K562 (cell line): ENCODE results near the gene ANKMY1. TPM values are rescaled to one million over a fixed set of nuclear protein-coding genes. Genes with fewer than 3 reads are reported as not detected.

Source experiments
- ATAC-seq: fragments of 200-7000 bp; cut with Tn5 transposase; 3 replicates; pipeline ENCODE4 v1.9.1; 2020; ENCODE audit warnings: moderate library complexity
- BruUV-seq: library from RNA; stranded (reverse); fragments of 400-500 nt; replicated peaks from 2 replicates; lab custom pipeline; 2021; lab: Mats Ljungman, UMichigan
- CTCF ChIA-PET: fragments of 300-600 bp; formaldehyde crosslinking; extraction: SDS; loops from one replicate; lab custom pipeline; 2021; ENCODE audit warnings: low intra/inter-chr PET ratio; lab: Yijun Ruan, JAX
- POLR2A ChIA-PET: fragments of 300-600, 350-650 bp; sonication (Branson Sonifier 250); formaldehyde crosslinking; extraction: SDS; loops from one replicate; lab custom pipeline; 2021; ENCODE audit warnings: antibody characterized with exemption, inconsistent platforms; lab: Yijun Ruan, JAX
- DNase-seq, 4 experiments: peaks; one replicate each; pipeline versions ENCODE4 v3.0.0 to v3.0.0-alpha.2; 2011 to 2018; ENCODE audit warnings: low spot score in 3 of 4, mixed read lengths in 3 of 4; ENCODE audit errors: extremely low read depth in 1 of 4
- FAIRE-seq: peaks from 2 replicates; lab custom pipeline; 2011; peaks lifted over from hg19 to GRCh38; lab: Jason Lieb, UNC
- H2AFZ ChIP-seq: 2 replicates; pipeline ENCODE4 v1.6.0; 2011; ENCODE audit warnings: low read depth, low read length, control low read depth, inconsistent platforms
- H3K27ac ChIP-seq: fragments of 200-600 bp; 3 replicates; pipeline ENCODE4 v1.8.0; 2011; ENCODE audit warnings: low read depth, mild to moderate bottlenecking, control low read depth, inconsistent platforms, low read length, moderate library complexity, mixed read lengths; ENCODE audit errors: extremely low read depth
- H3K27me3 ChIP-seq, 2 experiments: fragments of 300-600 bp in 1 of 2; 2 replicates in 1 of 2; 3 replicates in 1 of 2; pipeline versions ENCODE4 v1.6.0 to v1.8.0; 2011; ENCODE audit warnings: inconsistent platforms in 2 of 2, low read length in 2 of 2, mild to moderate bottlenecking in 1 of 2, mixed read lengths in 1 of 2, moderate library complexity in 1 of 2; ENCODE audit not compliant: control insufficient read depth in 2 of 2, insufficient read depth in 2 of 2
- H3K36me3 ChIP-seq: fragments of 300-600 bp; 3 replicates; pipeline ENCODE4 v1.8.0; 2011; ENCODE audit warnings: mild to moderate bottlenecking, low read length, inconsistent platforms; ENCODE audit not compliant: control insufficient read depth, insufficient read depth
- H3K4me1 ChIP-seq, 2 experiments: fragments of 200-600 bp in 1 of 2; replicated peaks in 1 of 2; 2 replicates in 1 of 2; 3 replicates in 1 of 2; pipeline versions ENCODE4 v1.5.1 to v1.8.0; 2011; ENCODE audit warnings: inconsistent platforms in 2 of 2, low read length in 2 of 2, mild to moderate bottlenecking in 1 of 2, mixed read lengths in 1 of 2, moderate library complexity in 1 of 2; ENCODE audit not compliant: control insufficient read depth in 2 of 2, insufficient read depth in 2 of 2
- H3K4me2 ChIP-seq: 2 replicates; pipeline ENCODE4 v1.6.1; 2011; ENCODE audit warnings: low read length, control low read depth, inconsistent platforms, mixed read lengths; ENCODE audit not compliant: insufficient read depth
- H3K4me3 ChIP-seq: fragments of 200-600 bp; sonication (generic), shearing (Covaris generic); 2 replicates; pipeline ENCODE4 v1.5.1; 2016; ENCODE audit warnings: control low read depth, inconsistent platforms
- H3K79me2 ChIP-seq: fragments of 200-600 bp; 3 replicates; pipeline ENCODE4 v1.8.0; 2011; ENCODE audit warnings: low read length, inconsistent platforms; ENCODE audit not compliant: control insufficient read depth, insufficient read depth
- H3K9ac ChIP-seq, 2 experiments: 2 replicates each; pipeline versions ENCODE4 v1.6.0 to v1.6.1; 2011; ENCODE audit warnings: low read depth in 2 of 2, low read length in 2 of 2, control low read depth in 1 of 2, inconsistent platforms in 1 of 2, mild to moderate bottlenecking in 1 of 2, mixed read lengths in 1 of 2; ENCODE audit not compliant: insufficient read depth in 1 of 2
- H3K9me1 ChIP-seq: one replicate; pipeline ENCODE4 v1.6.0; 2011; ENCODE audit warnings: inconsistent platforms, mild to moderate bottlenecking, low read length, moderate library complexity; ENCODE audit not compliant: control insufficient read depth, insufficient read depth
- H3K9me3 ChIP-seq: replicated peaks from 2 replicates; pipeline ENCODE4 v1.5.1; 2011; ENCODE audit warnings: low read depth, low read length, inconsistent platforms; ENCODE audit not compliant: control insufficient read depth, insufficient read depth
- H4K20me1 ChIP-seq: replicated peaks from 2 replicates; pipeline ENCODE4 v1.6.1; 2011; ENCODE audit warnings: low read length, inconsistent platforms, mixed read lengths; ENCODE audit not compliant: control insufficient read depth, insufficient read depth
- ARID2 ChIP-seq: fragments of 450-650 bp; IDR thresholded peaks from 2 replicates; pipeline ENCODE4 v1.6.1; 2017; ENCODE audit warnings: antibody characterized with exemption, mild to moderate bottlenecking
- BDP1 ChIP-seq: IDR thresholded peaks from 3 replicates; pipeline ENCODE4 v1.6.1; 2011; ENCODE audit not compliant: insufficient read length, insufficient read depth
- CAMTA2 ChIP-seq: fragments of 250-450 bp; sonication (Bioruptor Pico); conservative IDR thresholded peaks from 2 replicates; pipeline ENCODE4 v1.5.1; 2022
- KAT2B ChIP-seq: IDR thresholded peaks from one replicate; pipeline ENCODE4 v1.6.1; 2012; ENCODE audit warnings: low read depth, mild to moderate bottlenecking, control low read depth, inconsistent platforms, low read length, moderate library complexity
- RAD21 ChIP-seq, 2 experiments: fragments of 250-450 bp in 1 of 2; fragments of 450-650 bp in 1 of 2; sonication (Bioruptor Pico) in 1 of 2; formaldehyde crosslinking in 1 of 2; IDR thresholded peaks in 1 of 2; conservative IDR thresholded peaks in 1 of 2; 2 replicates each; pipeline versions ENCODE4 v1.4.0 to v1.8.0; 2020 to 2022; ENCODE audit warnings: mild to moderate bottlenecking in 2 of 2, moderate library complexity in 1 of 2
- SMC3 ChIP-seq: conservative IDR thresholded peaks from 2 replicates; pipeline ENCODE4 v1.6.1; 2011; ENCODE audit warnings: low read depth, low read length, improper control_type of control experiment; ENCODE audit not compliant: insufficient read depth
- TRIM24 ChIP-seq, 2 experiments: fragments of 450-650 bp; IDR thresholded peaks; 2 replicates each; pipeline ENCODE4 v1.6.1; 2016
- WGBS: fragments of 100-300 bp; shearing (Covaris generic); methylation state at CpG from one replicate; pipeline ENCODE4 v1.1.6; 2016; ENCODE audit warnings: low coverage, mixed read lengths; ENCODE audit not compliant: insufficient coverage; ENCODE audit errors: missing lambda C conversion rate; 5-methylcytosine and 5-hydroxymethylcytosine counted together
- in situ Hi-C: fragments of 300-500 bp; cut with MboI; formaldehyde crosslinking; loops from 4 replicates; pipeline ENCODE4 v1.15.0; 2018; ENCODE audit warnings: inconsistent platforms, mixed read lengths
- intact Hi-C: fragments of 100-400 bp; cut with micrococcal nuclease; formaldehyde crosslinking; loops from 2 replicates; pipeline ENCODE4 v1.14.2; 2022
- polyA plus RNA-seq, 8 experiments: library from polyadenylated mRNA; depleted of rRNA in 4 of 8; stranded (reverse) in 5 of 8; unstranded in 3 of 8; fragments of >200 nt; fragmentation: Nextera tagmentation in 2 of 8; fragmentation: Illumina TruSeq in 1 of 8; extraction: Ambion mirVana in 2 of 8; extraction: Trizol in 1 of 8; gene quantifications; 2 replicates each; pipeline versions ENCODE4 v1.2.1 to v1.2.3, GENCODE V29; 2011 to 2014; ENCODE audit warnings: inconsistent platforms in 1 of 8, missing spikeins in 1 of 8
- total RNA-seq, 7 experiments: library from RNA; depleted of rRNA in 6 of 7; stranded (reverse); fragments of >200 nt in 6 of 7; fragmentation: Illumina TruSeq in 2 of 7; extraction: Trizol in 2 of 7; gene quantifications; 2 replicates each; pipeline versions ENCODE4 v1.2.1 to v1.2.3, GENCODE V29; 2011 to 2021; ENCODE audit warnings: low replicate concordance in 1 of 7
- TF ChIP-seq, protein P1 (sequence below): fragments of 450-650 bp; IDR thresholded peaks from 2 replicates; pipeline ENCODE4 v1.6.1; 2017; ENCODE audit warnings: antibody characterized with exemption, mild to moderate bottlenecking
- TF ChIP-seq, protein P2 (sequence below): sonication (generic); formaldehyde crosslinking; IDR thresholded peaks from 2 replicates; pipeline ENCODE4 v1.8.1; 2022; ENCODE audit warnings: missing genetic modification reagents
- TF ChIP-seq, protein P3 (sequence below), 3 experiments: IDR thresholded peaks in 2 of 3; conservative IDR thresholded peaks in 1 of 3; 2 replicates each; pipeline ENCODE4 v1.5.1; 2011 to 2012; ENCODE audit warnings: low read length in 3 of 3, mild to moderate bottlenecking in 3 of 3, control low read depth in 2 of 3, improper control_type of control experiment in 1 of 3, inconsistent platforms in 1 of 3, low read depth in 1 of 3, mixed read lengths in 1 of 3, moderate library complexity in 1 of 3; ENCODE audit not compliant: insufficient read depth in 2 of 3

The ANKMY1 gene
- total and polyA plus RNA-seq, 9 of the 15 experiments (the other 6 are each of a cell fraction or from before 2014, with no cell fraction given): 0.75 to 15.1 (median 11.7) TPM

DNA sequence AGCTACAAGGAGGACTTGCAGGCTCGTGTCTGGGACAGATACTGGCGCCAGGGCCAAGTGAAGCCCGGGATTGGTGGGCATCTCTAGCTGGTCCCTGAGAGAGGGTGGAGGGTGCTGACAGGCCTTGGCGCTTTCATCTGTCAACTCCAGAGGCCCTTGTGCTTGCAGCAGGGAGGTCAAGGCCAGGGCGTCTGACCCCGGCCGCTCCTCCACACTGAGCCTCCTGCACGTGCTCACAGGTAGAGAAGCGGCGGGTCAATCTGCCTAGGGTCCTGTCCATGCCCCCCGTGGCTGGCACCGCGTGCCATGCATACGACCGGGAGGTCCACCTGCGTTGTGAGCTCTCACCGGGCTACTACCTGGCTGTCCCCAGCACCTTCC, 38.3 kb upstream of the ANKMY1 start (continued):
- TF ChIP-seq, protein P1, sequence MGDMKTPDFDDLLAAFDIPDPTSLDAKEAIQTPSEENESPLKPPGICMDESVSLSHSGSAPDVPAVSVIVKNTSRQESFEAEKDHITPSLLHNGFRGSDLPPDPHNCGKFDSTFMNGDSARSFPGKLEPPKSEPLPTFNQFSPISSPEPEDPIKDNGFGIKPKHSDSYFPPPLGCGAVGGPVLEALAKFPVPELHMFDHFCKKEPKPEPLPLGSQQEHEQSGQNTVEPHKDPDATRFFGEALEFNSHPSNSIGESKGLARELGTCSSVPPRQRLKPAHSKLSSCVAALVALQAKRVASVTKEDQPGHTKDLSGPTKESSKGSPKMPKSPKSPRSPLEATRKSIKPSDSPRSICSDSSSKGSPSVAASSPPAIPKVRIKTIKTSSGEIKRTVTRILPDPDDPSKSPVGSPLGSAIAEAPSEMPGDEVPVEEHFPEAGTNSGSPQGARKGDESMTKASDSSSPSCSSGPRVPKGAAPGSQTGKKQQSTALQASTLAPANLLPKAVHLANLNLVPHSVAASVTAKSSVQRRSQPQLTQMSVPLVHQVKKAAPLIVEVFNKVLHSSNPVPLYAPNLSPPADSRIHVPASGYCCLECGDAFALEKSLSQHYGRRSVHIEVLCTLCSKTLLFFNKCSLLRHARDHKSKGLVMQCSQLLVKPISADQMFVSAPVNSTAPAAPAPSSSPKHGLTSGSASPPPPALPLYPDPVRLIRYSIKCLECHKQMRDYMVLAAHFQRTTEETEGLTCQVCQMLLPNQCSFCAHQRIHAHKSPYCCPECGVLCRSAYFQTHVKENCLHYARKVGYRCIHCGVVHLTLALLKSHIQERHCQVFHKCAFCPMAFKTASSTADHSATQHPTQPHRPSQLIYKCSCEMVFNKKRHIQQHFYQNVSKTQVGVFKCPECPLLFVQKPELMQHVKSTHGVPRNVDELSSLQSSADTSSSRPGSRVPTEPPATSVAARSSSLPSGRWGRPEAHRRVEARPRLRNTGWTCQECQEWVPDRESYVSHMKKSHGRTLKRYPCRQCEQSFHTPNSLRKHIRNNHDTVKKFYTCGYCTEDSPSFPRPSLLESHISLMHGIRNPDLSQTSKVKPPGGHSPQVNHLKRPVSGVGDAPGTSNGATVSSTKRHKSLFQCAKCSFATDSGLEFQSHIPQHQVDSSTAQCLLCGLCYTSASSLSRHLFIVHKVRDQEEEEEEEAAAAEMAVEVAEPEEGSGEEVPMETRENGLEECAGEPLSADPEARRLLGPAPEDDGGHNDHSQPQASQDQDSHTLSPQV: no peak
- no peak for TF ChIP-seq KAT2B
- no peak for TF ChIP-seq BDP1

DNA sequence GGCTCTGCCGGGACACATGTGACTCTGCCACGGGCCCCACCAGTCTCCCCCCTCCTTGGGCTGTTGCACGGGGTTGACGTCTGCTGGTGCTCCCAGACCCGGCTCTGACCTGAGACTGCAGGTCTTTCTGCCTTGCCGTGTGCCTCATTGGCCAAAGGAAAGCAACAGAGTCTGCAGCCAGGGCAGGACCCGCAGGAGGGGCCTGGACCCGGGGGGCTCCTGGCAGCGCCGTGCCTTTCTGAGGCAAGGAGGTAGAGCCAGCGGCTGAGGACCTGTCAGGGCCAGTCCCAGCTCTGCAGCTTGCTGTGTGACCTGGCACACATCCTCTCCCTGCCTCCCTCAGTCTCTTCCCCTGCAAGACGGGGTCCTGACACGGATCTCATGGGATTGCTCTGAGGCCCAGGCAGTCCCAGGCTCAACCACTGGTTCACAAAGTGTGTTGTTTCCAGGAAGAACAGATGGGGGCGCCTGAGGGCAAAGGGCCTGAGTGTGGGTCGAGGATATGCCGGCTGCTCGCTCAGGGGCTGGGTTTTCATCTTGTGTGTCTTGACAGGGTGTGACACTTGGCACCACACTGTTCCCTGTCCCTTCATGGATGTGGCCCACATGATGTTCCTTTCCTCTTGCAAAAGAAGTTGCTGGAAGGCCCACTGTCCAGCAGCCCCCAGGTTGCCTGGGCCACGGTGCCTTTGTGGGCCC, 37.7 kb upstream of the ANKMY1 start:
- 62% methylated on average over 13 of the region's 18 CpGs for WGBS
- H3K4me3 ChIP-seq: no peak overlapping the region
- no peak overlapping the region for H3K27ac ChIP-seq
- H3K36me3 ChIP-seq: peaks cover 20% of the 10 kb centered on the region; the same call in 1 of the 3 replicates
- POLR2A ChIA-PET: interaction anchor here (0.6 kb wide), 1 partner anchor 232 kb away, joined by 3 read pairs; no protein-coding TSS in a partner anchor
- no peaks in the 10 kb centered on the region for H3K9me3 ChIP-seq
- intact Hi-C loops (no loop called here), in situ Hi-C loops (no loop called here)
- ATAC-seq: peak; percentile 94
- no TSS peak for BruUV-seq
- H3K9ac ChIP-seq: peak overlapping the region in 1 of 2 experiments; percentile 52; a peak in 1 of 4 replicates
- CTCF ChIA-PET: interaction anchor here (1.0 kb wide), 1 partner anchor 82 kb away, joined by 3 read pairs; no protein-coding TSS in a partner anchor
- H4K20me1 ChIP-seq: no peaks in the 10 kb centered on the region
- H3K4me1 ChIP-seq: peaks cover 0 to 31% of the 10 kb centered on the region in 2 experiments; a peak in 2 of 5 replicates
- no peak overlapping the region for H3K4me2 ChIP-seq
- H3K9me1 ChIP-seq: no peaks in the 10 kb centered on the region
- no peak overlapping the region for H2AFZ ChIP-seq
- peak; percentile 49 for FAIRE-seq
- peak; percentile 49 to 55 (median 52) for DNase-seq
- no peaks in the 10 kb centered on the region for H3K27me3 ChIP-seq
- no peaks in the 10 kb centered on the region for H3K79me2 ChIP-seq
- no peak for TF ChIP-seq CAMTA2 (CRISPR knock-in tag)
- TF ChIP-seq RAD21 (CRISPR knock-in tag; conservative IDR thresholded peaks at IDR 0.05 in 1 of 2, IDR thresholded peaks at IDR 0.05 in 1 of 2): peak; percentile 18 to 60; a peak in 3 of 4 replicates
- TF ChIP-seq, protein P2, sequence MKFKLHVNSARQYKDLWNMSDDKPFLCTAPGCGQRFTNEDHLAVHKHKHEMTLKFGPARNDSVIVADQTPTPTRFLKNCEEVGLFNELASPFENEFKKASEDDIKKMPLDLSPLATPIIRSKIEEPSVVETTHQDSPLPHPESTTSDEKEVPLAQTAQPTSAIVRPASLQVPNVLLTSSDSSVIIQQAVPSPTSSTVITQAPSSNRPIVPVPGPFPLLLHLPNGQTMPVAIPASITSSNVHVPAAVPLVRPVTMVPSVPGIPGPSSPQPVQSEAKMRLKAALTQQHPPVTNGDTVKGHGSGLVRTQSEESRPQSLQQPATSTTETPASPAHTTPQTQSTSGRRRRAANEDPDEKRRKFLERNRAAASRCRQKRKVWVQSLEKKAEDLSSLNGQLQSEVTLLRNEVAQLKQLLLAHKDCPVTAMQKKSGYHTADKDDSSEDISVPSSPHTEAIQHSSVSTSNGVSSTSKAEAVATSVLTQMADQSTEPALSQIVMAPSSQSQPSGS: no peak
- no peak for TF ChIP-seq ARID2
- TF ChIP-seq TRIM24 (IDR thresholded peaks at IDR 0.05): no peak
- 0 out of 2 replicates have a peak, but pooled peaks have one; percentile 19 for TF ChIP-seq SMC3
- TF ChIP-seq, protein P3, sequence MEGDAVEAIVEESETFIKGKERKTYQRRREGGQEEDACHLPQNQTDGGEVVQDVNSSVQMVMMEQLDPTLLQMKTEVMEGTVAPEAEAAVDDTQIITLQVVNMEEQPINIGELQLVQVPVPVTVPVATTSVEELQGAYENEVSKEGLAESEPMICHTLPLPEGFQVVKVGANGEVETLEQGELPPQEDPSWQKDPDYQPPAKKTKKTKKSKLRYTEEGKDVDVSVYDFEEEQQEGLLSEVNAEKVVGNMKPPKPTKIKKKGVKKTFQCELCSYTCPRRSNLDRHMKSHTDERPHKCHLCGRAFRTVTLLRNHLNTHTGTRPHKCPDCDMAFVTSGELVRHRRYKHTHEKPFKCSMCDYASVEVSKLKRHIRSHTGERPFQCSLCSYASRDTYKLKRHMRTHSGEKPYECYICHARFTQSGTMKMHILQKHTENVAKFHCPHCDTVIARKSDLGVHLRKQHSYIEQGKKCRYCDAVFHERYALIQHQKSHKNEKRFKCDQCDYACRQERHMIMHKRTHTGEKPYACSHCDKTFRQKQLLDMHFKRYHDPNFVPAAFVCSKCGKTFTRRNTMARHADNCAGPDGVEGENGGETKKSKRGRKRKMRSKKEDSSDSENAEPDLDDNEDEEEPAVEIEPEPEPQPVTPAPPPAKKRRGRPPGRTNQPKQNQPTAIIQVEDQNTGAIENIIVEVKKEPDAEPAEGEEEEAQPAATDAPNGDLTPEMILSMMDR (IDR thresholded peaks at IDR 0.05 in 2 of 3, conservative IDR thresholded peaks at IDR 0.05 in 1 of 3; ENCODE audit: insufficient read depth in 2 of 3, low read depth in 1 of 3, low read length in 3 of 3): peak; percentile 60 to 67 (median 63)
